H9 (cell line): ENCODE data around the gene PPP1R26. TPM values are rescaled to one million over a fixed set of nuclear protein-coding genes. Genes with fewer than 3 reads are reported as not detected.
"Not testable (repeated sequence)": the region's sequence is repeated elsewhere in the genome, so short reads cannot be mapped to it uniquely, and the experiment has no call there.

Experiments
- DNase-seq: peaks from one replicate; pipeline ENCODE4 v3.0.0-alpha.2; 2017
- H2AFZ ChIP-seq: one replicate; pipeline ENCODE4 v1.6.1; 2013; ENCODE audit warnings: mild to moderate bottlenecking, low read length, control low read depth, moderate library complexity
- H2AK5ac ChIP-seq: 2 replicates; pipeline ENCODE4 v1.6.1; 2013; ENCODE audit warnings: low read length, control low read depth, mixed read lengths; ENCODE audit not compliant: insufficient read length
- H2BK120ac ChIP-seq: one replicate; pipeline ENCODE4 v1.6.1; 2013; ENCODE audit warnings: low read depth, mild to moderate bottlenecking, low read length, control low read depth, inconsistent platforms; ENCODE audit not compliant: poor library complexity, severe bottlenecking
- H2BK12ac ChIP-seq: 2 replicates; pipeline ENCODE4 v1.6.1; 2013; ENCODE audit warnings: low read length, control low read depth, mixed read lengths, low read depth; ENCODE audit not compliant: insufficient read length
- H2BK15ac ChIP-seq: 2 replicates; pipeline ENCODE4 v1.6.1; 2013; ENCODE audit warnings: low read depth, low read length, control low read depth
- H2BK20ac ChIP-seq: one replicate; pipeline ENCODE4 v1.6.1; 2013; ENCODE audit warnings: low read depth, mild to moderate bottlenecking, low read length, control low read depth, inconsistent platforms; ENCODE audit not compliant: poor library complexity, severe bottlenecking
- H2BK5ac ChIP-seq: 2 replicates; pipeline ENCODE4 v1.6.1; 2013; ENCODE audit warnings: low read length, control low read depth, mixed read lengths; ENCODE audit not compliant: insufficient read length
- H3K14ac ChIP-seq: 2 replicates; pipeline ENCODE4 v1.6.1; 2013; ENCODE audit warnings: low read length, control low read depth; ENCODE audit not compliant: insufficient read depth
- H3K18ac ChIP-seq: 2 replicates; pipeline ENCODE4 v1.6.1; 2013; ENCODE audit warnings: low read depth, mild to moderate bottlenecking, mixed read lengths, low read length, control low read depth; ENCODE audit not compliant: insufficient read length
- H3K23ac ChIP-seq: 2 replicates; pipeline ENCODE4 v1.6.1; 2013; ENCODE audit warnings: low read length, control low read depth, mixed read lengths, low read depth; ENCODE audit not compliant: insufficient read length
- H3K23me2 ChIP-seq: 2 replicates; pipeline ENCODE4 v1.6.1; 2013; ENCODE audit warnings: low read depth, mild to moderate bottlenecking, mixed read lengths, low read length, control low read depth; ENCODE audit not compliant: insufficient read length, poor library complexity, severe bottlenecking
- H3K27ac ChIP-seq: 2 replicates; pipeline ENCODE4 v1.5.1; 2013; ENCODE audit warnings: low read length, control low read depth, mixed read lengths, low read depth; ENCODE audit not compliant: insufficient read length
- H3K27me3 ChIP-seq: 2 replicates; pipeline ENCODE4 v1.6.1; 2013; ENCODE audit warnings: low read length, control low read depth, inconsistent platforms; ENCODE audit not compliant: insufficient read depth
- H3K4ac ChIP-seq: 2 replicates; pipeline ENCODE4 v1.6.1; 2013; ENCODE audit warnings: low read depth, mild to moderate bottlenecking, control low read depth, inconsistent platforms, low read length, moderate library complexity
- H3K4me1 ChIP-seq: 2 replicates; pipeline ENCODE4 v1.6.1; 2013; ENCODE audit warnings: low read length, control low read depth, inconsistent platforms; ENCODE audit not compliant: insufficient read depth
- H3K4me2 ChIP-seq: 2 replicates; pipeline ENCODE4 v1.6.1; 2013; ENCODE audit warnings: low read length, control low read depth, mixed read lengths; ENCODE audit not compliant: insufficient read length, insufficient read depth
- H3K56ac ChIP-seq: 2 replicates; pipeline ENCODE4 v1.6.1; 2013; ENCODE audit warnings: low read depth, mild to moderate bottlenecking, mixed read lengths, low read length, control low read depth; ENCODE audit not compliant: insufficient read length
- H3K79me1 ChIP-seq: 2 replicates; pipeline ENCODE4 v1.6.1; 2013; ENCODE audit warnings: low read depth, mild to moderate bottlenecking, moderate library complexity, low read length, control low read depth, inconsistent platforms; ENCODE audit not compliant: insufficient read depth, poor library complexity, severe bottlenecking
- H3K79me2 ChIP-seq: 2 replicates; pipeline ENCODE4 v1.6.1; 2013; ENCODE audit warnings: low read length, control low read depth, inconsistent platforms; ENCODE audit not compliant: insufficient read depth
- H3K9ac ChIP-seq: 2 replicates; pipeline ENCODE4 v1.6.1; 2013; ENCODE audit warnings: low read length, control low read depth, mixed read lengths; ENCODE audit not compliant: insufficient read length; ENCODE audit errors: extremely low read depth
- H3K9me3 ChIP-seq: one replicate; pipeline ENCODE4 v1.6.1; 2013; ENCODE audit warnings: low read depth, low read length, inconsistent platforms; ENCODE audit not compliant: control insufficient read depth
- H3T11ph ChIP-seq: one replicate; pipeline ENCODE4 v1.6.1; 2013; ENCODE audit warnings: mild to moderate bottlenecking, low read length, control low read depth, inconsistent platforms
- H4K20me1 ChIP-seq: one replicate; pipeline ENCODE4 v1.6.1; 2013; ENCODE audit not compliant: control insufficient read depth, insufficient read length, insufficient read depth
- H4K5ac ChIP-seq: 2 replicates; pipeline ENCODE4 v1.6.1; 2013; ENCODE audit warnings: low read depth, mild to moderate bottlenecking, mixed read lengths, low read length, control low read depth; ENCODE audit not compliant: insufficient read length
- H4K8ac ChIP-seq: replicated peaks from 2 replicates; pipeline ENCODE4 v1.6.1; 2013; ENCODE audit warnings: low read length, control low read depth, mixed read lengths, low read depth; ENCODE audit not compliant: insufficient read length
- H4K91ac ChIP-seq: 2 replicates; pipeline ENCODE4 v1.6.1; 2013; ENCODE audit warnings: low read depth, mild to moderate bottlenecking, moderate library complexity, mixed read lengths, low read length, control low read depth; ENCODE audit not compliant: insufficient read length
- H3K27ac Mint-ChIP-seq, 3 experiments: 2 replicates in 2 of 3; 3 replicates in 1 of 3; pipeline ENCODE4 v1.8.0; 2020 to 2021; ENCODE audit warnings: mixed read lengths in 3 of 3, mild to moderate bottlenecking in 1 of 3, moderate library complexity in 1 of 3
- H3K27me3 Mint-ChIP-seq: 2 replicates; pipeline ENCODE4 v1.8.0; 2021; ENCODE audit warnings: low read depth, mild to moderate bottlenecking, moderate library complexity, mixed read lengths
- H3K36me3 Mint-ChIP-seq, 3 experiments: 2 replicates in 2 of 3; 3 replicates in 1 of 3; pipeline ENCODE4 v1.8.0; 2020 to 2021; ENCODE audit warnings: low read depth in 3 of 3, mixed read lengths in 3 of 3; ENCODE audit not compliant: insufficient read depth in 1 of 3
- H3K4me1 Mint-ChIP-seq, 2 experiments: 2 replicates each; pipeline ENCODE4 v1.8.0; 2020; ENCODE audit warnings: mixed read lengths in 2 of 2
- H3K4me3 Mint-ChIP-seq, 2 experiments: 2 replicates in 1 of 2; 3 replicates in 1 of 2; pipeline ENCODE4 v1.8.0; 2020 to 2021; ENCODE audit warnings: mild to moderate bottlenecking in 2 of 2, mixed read lengths in 2 of 2, moderate library complexity in 1 of 2
- H3K9me3 Mint-ChIP-seq, 2 experiments: 2 replicates in 1 of 2; 3 replicates in 1 of 2; pipeline ENCODE4 v1.8.0; 2020; ENCODE audit warnings: mild to moderate bottlenecking in 2 of 2, mixed read lengths in 2 of 2, moderate library complexity in 1 of 2
- CTCF ChIP-seq: fragments of 200-600 bp; sonication (generic); conservative IDR thresholded peaks from 3 replicates; pipeline ENCODE4 v1.8.0; 2021; ENCODE audit warnings: antibody characterized with exemption, mild to moderate bottlenecking
- WGBS: extraction: QIAGEN DNeasy Blood & Tissue Kit; methylation state at CpG from one replicate; pipeline ENCODE4 v1.1.7; 2013; ENCODE audit warnings: missing lambda C conversion rate, low lambda C conversion rate, mixed read lengths; ENCODE audit not compliant: insufficient read length; ENCODE audit errors: extremely low coverage; 5-methylcytosine and 5-hydroxymethylcytosine counted together
- total RNA-seq: library from RNA; stranded (reverse); gene quantifications from 2 replicates; pipeline ENCODE4 v1.2.1, GENCODE V29; 2021

Gene PPP1R26
- total RNA-seq, 1 experiment from 2014 or later = 38.0 TPM

DNA sequence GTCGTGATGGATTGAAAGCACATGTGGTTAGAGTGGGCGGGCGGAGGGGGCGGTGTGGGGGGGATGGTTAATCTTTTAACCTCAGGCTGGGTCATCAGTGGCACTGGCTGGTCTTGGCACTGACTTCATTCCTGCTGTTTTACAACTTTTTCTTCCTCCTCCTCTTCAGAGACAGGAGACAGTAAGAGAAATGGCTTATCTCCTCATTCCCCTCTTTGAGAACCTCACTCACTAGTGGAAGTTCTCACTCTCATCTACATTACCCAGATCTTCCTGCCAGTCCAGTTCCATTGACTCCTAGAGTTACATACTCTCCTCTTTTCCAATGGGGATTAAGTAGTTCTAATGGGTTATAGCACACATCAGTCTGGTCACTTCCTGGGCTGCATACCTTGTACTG lies 42.3 kb upstream of the PPP1R26 start:
- Histone ChIP-seq H2BK5ac (no peak overlapping the region), H3K18ac (no peak overlapping the region), H3K14ac (no peak overlapping the region), H3K23ac (no peak overlapping the region), H4K8ac (no peak overlapping the region), H3K27me3 (no peaks in the 10 kb centered on the region), H2BK20ac (no peak overlapping the region), H3K9me3 (no peaks in the 10 kb centered on the region), H3K4ac (no peak overlapping the region), H3K79me2 (no peaks in the 10 kb centered on the region), H3T11ph (no peak overlapping the region), H2BK12ac (no peak overlapping the region), H2AFZ (no peak overlapping the region), H4K91ac (no peak overlapping the region), H3K23me2 (no peaks in the 10 kb centered on the region), H2BK15ac (no peak overlapping the region), H2AK5ac (no peak overlapping the region), H3K79me1 (no peaks in the 10 kb centered on the region), H3K56ac (no peak overlapping the region), H3K4me1 (no peaks in the 10 kb centered on the region), H4K20me1 (no peaks in the 10 kb centered on the region), H3K27ac (no peak overlapping the region), H3K4me2 (no peak overlapping the region), H3K9ac (no peak overlapping the region), H4K5ac (no peak overlapping the region), H2BK120ac (no peak overlapping the region)
- peaks cover 19 to 20% of the 10 kb centered on the region in 2 experiments for H3K9me3 Mint-ChIP-seq
- no peak overlapping the region for H3K27ac Mint-ChIP-seq
- WGBS = no CpG with 5 or more reads among the region's 4 CpGs
- H3K4me3 Mint-ChIP-seq = no peak overlapping the region
- H3K36me3 Mint-ChIP-seq = peaks cover 0 to 8% (median 1%) of the 10 kb centered on the region in 3 experiments; a peak in 3 of 7 replicates
- DNase-seq = no peak
- peaks cover 6% of the 10 kb centered on the region for H3K27me3 Mint-ChIP-seq
- peaks cover 8 to 9% of the 10 kb centered on the region in 2 experiments for H3K4me1 Mint-ChIP-seq
- TF ChIP-seq CTCF = no peak

DNA sequence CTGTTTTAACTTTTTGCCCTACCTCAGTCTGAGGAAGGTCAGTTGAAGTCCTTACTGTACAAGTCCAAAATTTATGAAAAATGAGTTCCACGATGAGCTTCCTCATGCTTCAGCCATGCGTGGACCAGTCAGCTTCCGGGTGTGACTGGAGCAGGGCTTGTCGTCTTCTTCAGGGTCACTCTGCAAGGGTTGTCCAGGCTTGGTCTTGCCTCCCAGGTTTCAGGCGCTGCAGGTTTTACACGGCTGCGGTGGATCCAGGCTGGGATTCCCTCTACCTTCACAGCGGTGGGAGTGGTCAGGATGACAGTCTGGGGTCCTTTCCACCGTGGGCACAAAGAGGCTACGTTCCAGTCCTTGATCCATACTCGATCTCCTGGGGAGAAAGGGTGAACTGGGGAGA lies 41.9 kb upstream of the PPP1R26 start:
- not testable (repeated sequence) for DNase-seq, H2BK15ac ChIP-seq, H4K20me1 ChIP-seq, H3K56ac ChIP-seq, H3K23ac ChIP-seq, H3K4me2 ChIP-seq, H3K27me3 ChIP-seq, H2BK5ac ChIP-seq, H2AFZ ChIP-seq, H3K79me1 ChIP-seq, H3K4me3 Mint-ChIP-seq, H3K27me3 Mint-ChIP-seq, H2BK120ac ChIP-seq, H3K27ac Mint-ChIP-seq, H3K27ac ChIP-seq, H4K8ac ChIP-seq, H3K23me2 ChIP-seq, H3K9ac ChIP-seq, H3T11ph ChIP-seq, H3K18ac ChIP-seq, H3K4me1 ChIP-seq, H3K79me2 ChIP-seq, H3K36me3 Mint-ChIP-seq, H4K5ac ChIP-seq, H3K4ac ChIP-seq, H2BK20ac ChIP-seq, H3K9me3 ChIP-seq, H3K14ac ChIP-seq, H4K91ac ChIP-seq, H2AK5ac ChIP-seq, H2BK12ac ChIP-seq
- Mint-ChIP-seq H3K4me1 (peaks cover 9 to 12% of the 10 kb centered on the region in 2 experiments), H3K9me3 (peaks cover 19 to 20% of the 10 kb centered on the region in 2 experiments)
- no CpG with 5 or more reads among the region's 11 CpGs for WGBS
